HG03039 (cell line): Measurements from ENCODE around the gene MKLN1.
A peak's percentile ranks its signal among the peaks of the same experiment; 100 is the strongest.
"Not testable (repeated sequence)": the region's sequence is repeated elsewhere in the genome, so short reads cannot be mapped to it uniquely, and the experiment has no call there.

Experiments
- ATAC-seq: cut with Tn5 transposase; IDR thresholded peaks from one replicate; pipeline ENCODE4 v1.9.1; 2021; ENCODE audit warnings: mild to moderate bottlenecking, moderate library complexity; ENCODE audit not compliant: unreplicated experiment

MKLN1 gene

DNA sequence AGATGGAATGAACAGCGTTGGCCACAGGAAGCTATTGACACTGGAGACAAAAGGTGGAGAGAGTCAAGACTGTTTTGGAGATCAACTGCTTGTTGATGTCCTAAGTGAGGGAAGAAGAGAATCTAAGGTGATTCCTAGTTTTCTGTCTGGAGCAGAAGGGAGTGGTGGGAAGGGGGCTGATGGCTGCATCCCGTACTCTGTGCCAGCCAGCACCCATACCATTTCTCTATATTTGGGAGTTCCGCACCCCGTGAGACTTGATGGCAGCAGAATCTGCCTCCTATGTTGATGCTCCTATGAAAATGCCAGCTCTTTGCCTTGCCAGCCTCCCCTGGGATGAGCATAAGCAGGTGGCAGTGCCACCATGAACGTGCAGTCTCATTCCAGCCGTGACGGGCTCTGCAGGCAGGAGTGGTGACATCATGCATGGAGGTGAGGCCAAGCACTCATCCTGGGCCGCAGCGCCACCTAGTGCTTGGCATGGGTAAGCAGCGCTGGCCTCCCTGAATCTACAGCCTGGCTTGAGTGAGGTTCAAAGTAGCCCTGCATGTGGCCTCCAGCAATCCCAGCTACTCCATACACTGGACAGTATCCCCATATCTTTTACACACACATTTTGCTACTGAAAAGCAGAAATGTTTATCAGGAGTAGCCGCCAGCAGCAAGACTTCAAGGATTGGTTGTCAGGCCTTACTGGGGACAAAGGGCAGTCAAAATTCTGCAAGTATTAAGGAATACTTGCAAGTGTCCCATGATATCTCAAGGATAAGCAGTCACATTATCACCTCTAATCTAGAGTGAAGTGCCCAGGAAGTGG lies 185.8 kb downstream of the MKLN1 start:
- ATAC-seq = peak; percentile 96

DNA sequence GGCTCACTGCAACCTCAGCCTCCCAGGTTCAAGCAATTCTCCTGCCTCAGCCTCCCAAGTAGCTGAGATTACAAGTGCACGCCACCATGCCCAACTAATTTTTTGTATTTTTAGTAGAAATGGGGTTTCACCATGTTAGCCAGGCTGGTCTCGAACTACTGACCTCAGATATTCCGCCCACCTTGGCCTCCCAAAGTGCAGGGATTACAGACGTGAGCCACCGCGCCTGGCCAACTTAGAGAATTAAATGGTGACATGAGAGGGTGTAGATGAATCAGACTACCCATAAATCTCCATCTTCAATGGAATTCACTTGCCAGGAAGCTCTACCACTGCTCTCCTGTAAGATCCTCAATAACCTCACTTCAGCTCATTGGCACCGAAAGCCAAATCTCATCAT lies 187.8 kb downstream of the MKLN1 start:
- not testable (repeated sequence) for ATAC-seq

DNA sequence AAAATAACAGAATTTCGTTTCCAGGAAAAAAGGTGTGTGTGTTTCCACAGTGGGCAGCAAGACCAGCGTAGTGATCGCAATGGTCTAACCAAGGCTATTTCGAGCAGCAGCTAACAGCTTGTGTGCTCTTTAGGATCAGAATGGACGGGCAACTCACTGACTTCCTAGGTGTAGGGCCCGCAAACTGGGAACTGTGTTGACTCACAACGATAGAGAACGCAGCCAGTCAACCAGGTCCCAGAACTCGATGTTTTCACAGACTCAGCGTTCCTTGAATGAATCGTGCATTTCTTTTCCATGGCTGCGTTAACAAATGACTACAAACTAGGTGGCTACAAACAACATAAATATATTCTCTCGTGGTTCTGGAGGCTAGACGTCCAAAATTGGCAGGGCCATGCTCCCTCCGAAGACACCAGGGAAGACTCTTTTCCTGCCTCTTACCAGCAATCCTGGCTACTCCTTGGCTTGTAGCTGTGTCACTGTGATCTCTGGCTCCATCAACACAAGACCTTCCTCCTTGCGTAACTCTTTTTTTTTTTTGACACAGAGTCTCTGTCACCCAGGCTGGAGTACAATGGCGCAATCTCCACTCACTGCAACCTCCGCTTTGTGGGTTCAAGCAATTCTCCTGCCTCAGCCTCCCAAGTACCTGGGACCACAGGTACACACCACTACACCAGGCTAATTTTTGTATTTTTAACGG lies 189.7 kb downstream of the MKLN1 start:
- ATAC-seq = no peak

GRCh38 chr7:131518626-131519025 lies 190.9 kb downstream of the MKLN1 start:
- ATAC-seq = no peak

GRCh38 chr7:131521651-131522163 lies 194.0 kb downstream of the MKLN1 start:
- ATAC-seq = no peak

DNA sequence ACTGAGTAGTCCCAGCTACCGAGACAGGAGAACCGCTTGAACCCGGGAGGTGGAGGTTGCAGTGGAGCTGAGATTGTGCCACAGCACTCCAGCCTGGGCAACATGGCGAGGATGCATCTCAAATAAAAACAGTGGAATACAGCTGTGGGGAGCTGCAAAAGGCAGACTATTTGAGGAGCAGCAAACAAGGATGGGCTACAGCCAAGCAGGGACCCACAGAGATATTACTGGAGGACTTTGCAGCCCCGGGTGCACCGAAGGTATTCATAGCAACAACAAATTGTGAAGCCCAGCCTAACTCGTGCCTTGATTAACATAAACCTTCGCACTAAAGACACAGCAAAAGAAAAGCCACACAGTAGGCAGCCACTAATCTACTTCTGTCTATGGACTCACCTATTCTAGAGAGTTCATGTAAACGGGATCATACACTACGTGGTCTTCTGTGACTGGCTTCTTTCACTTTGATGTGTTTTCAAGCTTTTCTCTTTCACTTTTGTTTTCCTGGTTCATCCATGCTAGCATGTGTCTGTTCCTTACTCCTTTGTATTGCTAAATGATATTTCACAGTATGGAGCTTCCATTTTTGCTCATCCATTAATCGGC lies 194.8 kb downstream of the MKLN1 start:
- ATAC-seq = no peak

- no peak for ATAC-seq
Observed at GRCh38 chr7:131524115-131524514, 196.4 kb downstream of the MKLN1 start.

DNA sequence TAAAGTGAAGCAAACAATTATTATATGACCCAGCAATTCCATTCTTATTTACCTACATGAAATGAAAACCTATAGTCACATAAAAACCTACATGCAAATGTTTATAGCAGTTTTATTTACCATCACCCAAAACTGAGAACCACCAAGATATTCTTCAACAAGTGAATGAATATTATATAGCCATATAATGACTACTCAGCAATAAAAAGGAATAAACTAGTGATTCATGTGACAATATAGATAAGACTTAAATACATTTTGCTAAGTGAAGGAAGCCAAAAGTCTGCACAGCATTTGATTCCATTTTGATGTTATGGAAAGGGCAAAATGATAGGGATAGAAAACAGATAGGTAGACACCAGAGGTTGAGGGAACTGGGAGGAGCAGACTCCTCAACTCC lies 197.0 kb downstream of the MKLN1 start:
- no peak for ATAC-seq

- no peak for ATAC-seq
Observed at GRCh38 chr7:131525820-131526219, 198.1 kb downstream of the MKLN1 start.

DNA sequence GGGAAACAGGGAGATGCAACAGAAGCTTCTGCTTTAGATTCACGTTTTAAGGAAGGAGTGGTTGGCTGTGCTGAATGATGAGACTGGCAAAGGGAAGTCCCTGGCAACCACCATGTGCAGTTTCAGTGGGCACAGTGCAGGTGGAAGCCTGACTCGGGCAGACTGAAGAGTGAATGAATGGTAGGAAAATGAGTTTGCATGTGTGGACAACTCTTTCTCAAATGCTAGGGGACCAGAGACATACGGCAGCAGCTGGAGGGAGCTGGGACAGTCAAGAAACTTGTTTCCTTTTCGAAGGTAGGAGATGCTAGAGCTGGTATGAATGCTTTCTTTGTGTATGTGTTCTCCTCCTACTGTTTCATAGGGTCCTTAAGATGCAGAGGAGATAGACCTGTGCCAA lies 199.8 kb downstream of the MKLN1 start:
- no peak for ATAC-seq

DNA sequence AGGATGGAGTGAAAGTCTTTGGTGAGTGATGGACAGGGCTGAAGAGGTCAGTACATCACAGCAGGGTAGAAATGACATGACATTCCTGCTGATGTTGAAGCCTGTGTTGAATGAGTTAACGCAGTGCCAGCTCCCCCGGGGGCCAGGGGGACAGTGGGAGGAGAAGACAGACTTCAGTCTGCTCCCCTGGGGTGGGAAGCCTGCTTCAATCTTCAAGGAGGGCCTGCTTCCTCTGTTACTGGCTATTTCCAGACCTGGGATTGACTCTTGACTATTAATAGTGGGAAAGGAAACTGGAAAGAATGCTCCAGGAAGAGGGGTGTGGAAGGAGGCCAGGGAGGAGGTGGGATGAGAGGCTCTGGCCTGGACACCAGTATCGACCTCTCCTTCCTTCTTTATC lies 201.5 kb downstream of the MKLN1 start:
- no peak for ATAC-seq

- no peak for ATAC-seq
Observed at GRCh38 chr7:131529617-131530016, 201.9 kb downstream of the MKLN1 start.

GRCh38 chr7:131530137-131530536 lies 202.5 kb downstream of the MKLN1 start:
- ATAC-seq = no peak

DNA sequence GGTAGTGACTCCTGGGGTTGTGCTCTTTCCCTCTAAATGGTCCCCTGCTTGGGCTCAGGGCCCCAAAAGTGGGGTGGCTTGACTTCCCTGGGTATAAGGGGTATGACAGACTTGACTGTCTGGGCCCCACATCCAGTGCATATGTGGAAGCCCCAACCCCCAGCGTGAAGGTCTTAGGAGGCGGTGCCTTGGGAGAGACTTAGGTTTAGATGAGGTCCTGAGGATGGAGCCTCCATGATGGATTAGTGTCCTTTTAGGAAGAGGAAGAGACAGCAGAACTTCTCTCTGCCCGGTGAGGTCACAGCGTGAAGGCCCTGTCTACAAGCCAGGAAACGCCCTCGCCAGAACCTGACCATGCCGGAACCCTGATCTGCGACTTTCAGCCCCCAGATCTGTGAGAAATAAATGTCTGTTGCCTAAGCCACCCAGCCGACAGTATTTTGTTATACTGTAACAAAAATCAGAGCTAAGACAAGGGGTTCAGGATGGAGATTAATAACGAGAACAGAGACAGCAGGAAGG lies 205.0 kb downstream of the MKLN1 start:
- no peak for ATAC-seq

DNA sequence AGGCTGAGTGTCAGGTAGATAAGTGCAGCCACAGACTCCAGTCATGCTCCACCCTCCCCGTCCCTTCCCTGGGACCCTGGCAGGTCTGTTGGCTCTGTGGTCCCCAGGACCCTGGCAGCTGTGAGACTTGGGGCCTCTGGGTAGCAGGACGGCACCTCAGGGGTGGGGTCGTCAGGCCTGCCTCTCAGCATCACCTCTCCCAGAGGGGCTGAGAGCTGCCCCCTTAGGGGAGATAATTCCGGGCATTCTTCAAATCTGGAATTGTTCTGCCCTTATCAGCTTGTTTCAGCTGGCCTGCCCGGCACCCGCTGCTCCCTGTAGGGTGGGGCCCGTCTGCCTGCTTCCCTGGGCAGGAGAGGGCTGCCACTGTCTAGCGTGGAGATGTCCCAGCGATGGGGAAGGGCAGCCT lies 205.5 kb downstream of the MKLN1 start:
- ATAC-seq = no peak

DNA sequence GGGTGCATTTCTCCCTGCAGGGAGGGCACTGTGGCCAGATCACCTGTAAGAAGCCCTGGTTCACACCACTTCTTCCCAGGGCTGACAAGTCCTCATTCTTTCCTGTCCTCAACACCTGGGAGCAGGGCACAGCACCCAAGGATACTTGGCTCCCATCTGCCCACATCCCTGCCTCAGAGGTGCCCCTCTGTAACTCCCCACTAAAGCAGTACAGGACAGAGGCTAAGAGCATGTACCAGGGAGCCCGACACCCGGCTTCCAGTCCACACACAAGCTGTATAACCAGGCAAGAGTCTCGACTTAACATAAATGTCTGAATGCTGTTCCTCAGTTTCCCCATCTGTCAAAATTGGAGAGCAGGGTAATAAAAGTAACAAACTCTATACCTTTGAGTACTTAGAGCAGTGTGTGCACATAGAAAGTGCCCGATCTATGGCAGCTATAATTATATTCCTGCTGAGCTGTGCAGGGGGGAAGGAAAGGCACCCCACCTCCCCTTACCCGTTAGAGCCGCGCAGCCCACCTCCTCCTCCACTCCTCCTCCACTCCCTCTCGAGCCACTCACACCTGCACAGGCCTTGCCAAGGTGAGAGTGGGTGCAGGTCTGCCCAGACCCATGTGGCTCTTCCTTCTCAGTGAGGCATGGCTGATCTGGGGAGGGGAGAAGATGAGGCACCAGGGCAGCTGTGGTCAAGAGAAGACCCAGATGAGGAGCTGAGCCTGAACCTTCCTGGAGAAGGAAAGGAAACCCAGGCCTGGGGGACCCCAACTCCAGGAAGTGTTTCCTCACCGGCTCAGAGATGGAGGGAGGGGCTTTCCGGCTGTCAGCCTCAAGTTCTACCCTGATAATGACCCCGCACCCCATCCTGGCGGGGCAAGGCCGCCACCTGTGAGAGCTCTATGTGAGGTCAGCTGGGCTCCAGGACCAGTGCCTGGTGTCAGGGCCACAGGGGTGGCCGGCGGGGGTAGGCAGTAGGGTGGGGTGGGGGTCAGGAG lies 206.2 kb downstream of the MKLN1 start:
- ATAC-seq = no peak

DNA sequence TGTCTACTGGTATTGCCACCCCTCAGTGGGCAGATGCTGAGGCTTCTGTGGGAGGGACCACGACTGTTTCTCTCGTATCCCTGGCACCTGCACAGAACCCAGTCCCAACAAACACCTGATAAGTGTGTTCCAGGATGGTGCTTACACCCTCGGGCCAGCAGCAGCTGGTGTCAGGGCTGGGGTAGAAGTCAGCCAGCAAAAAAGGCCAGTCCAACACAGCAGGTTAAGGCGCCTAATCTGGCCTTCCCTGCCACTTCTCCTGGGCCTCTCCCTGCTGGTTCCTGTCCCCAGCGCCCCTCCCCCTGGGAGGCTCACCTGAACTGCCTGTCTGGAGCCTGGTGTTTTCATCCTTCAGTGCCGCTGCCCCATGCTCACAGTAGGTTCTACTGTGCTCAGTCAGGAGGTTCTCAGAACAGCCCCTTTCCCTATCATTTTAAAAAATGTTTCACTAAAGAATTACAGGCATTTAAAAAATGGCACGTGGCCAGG lies 208.7 kb downstream of the MKLN1 start:
- ATAC-seq = no peak

DNA sequence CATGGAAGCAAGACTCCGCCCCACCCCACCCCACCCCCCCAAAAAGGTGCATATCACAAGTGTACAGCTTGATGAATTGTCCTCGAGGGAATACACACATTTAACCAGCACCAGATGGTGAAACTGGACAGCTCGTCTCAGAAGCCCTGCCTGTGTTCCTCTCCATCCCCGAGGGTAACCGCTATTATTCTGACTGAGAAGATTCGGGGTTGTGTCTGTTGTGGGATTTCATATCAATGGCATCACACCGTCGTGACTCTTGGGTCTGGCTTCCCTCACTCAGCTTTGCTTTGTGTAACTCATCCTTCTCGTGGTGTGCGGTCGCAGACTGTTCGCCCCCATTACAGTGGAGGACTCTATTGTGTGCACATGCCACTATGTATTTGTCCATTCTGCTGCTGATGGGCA lies 209.9 kb downstream of the MKLN1 start:
- no peak for ATAC-seq

- ATAC-seq = no peak
Observed at GRCh38 chr7:131538071-131538812, 210.6 kb downstream of the MKLN1 start.

GRCh38 chr7:131538813-131539179 lies 211.1 kb downstream of the MKLN1 start:
- no peak for ATAC-seq
